NOMO-1 treated with dmso at 0.1 percent for 144 hours (cell line): Measurements from ENCODE around the gene APOB.

ENCODE experiments used
- DNase-seq: peaks from one replicate; lab custom pipeline; 2025; ENCODE audit not compliant: unreplicated experiment; lab: John Stamatoyannopoulos, UW

The APOB gene

GRCh38 chr2:20953146-20953824 is 90.6 kb downstream of the APOB start:
- no peak for DNase-seq
